GM12892 (cell line): ENCODE measurements around the gene IL13RA1.

Experiments used
- POLR2A ChIP-seq: IDR thresholded peaks from 2 replicates; pipeline ENCODE4 v1.6.1; 2011; ENCODE audit warnings: low read depth, low read length, control low read depth
- POLR2AphosphoS5 ChIP-seq: IDR thresholded peaks from 2 replicates; pipeline ENCODE4 v1.6.1; 2011; ENCODE audit warnings: low read depth, low read length, control low read depth
- TAF1 ChIP-seq: IDR thresholded peaks from 2 replicates; pipeline ENCODE4 v1.6.1; 2011; ENCODE audit warnings: low read depth, mild to moderate bottlenecking, control low read depth, low read length, borderline replicate concordance

- no peak for TF ChIP-seq POLR2AphosphoS5
- no peak for TF ChIP-seq POLR2A
- TF ChIP-seq TAF1 = no peak
These were observed 12.9 kb upstream of the IL13RA1 start for GRCh38 chrX:118714521-118714920.
